ENCODE measurements around the gene TPRX2.

- TF ChIP-seq CTCF (conservative IDR thresholded peaks at IDR 0.05; ENCODE audit: low read depth, low read length) (no peak), EZH2phosphoT487 (IDR thresholded peaks at IDR 0.05; ENCODE audit: borderline replicate concordance, low read length) (no peak), EZH2 (IDR thresholded peaks at IDR 0.05; ENCODE audit: low read length, unreplicated experiment) (no peak)
These were observed 42.3 kb downstream of the TPRX2 start for GRCh38 chr19:47901370-47901769.

All from PC-3 (cell line).